Endothelial cell of umbilical vein (primary cell): ENCODE measurements around the gene GUCA1A. TPM values are rescaled to one million over a fixed set of nuclear protein-coding genes. Genes with fewer than 3 reads are reported as not detected.

Experiments used
- BruUV-seq: library from RNA; stranded (reverse); fragments of 400-500 nt; replicated peaks from 2 replicates; lab custom pipeline; 2021; lab: Mats Ljungman, UMichigan
- CTCF ChIA-PET: fragments of 300-600, 350-600 bp; sonication (Branson Sonifier 250); formaldehyde crosslinking; loops from one replicate; lab custom pipeline; 2021; ENCODE audit warnings: antibody characterized with exemption, inconsistent platforms; lab: Charles Lee
- POLR2A ChIA-PET: fragments of 300-600, 350-600 bp; sonication (Branson Sonifier 250); formaldehyde crosslinking; loops from one replicate; lab custom pipeline; 2021; ENCODE audit warnings: antibody characterized with exemption, inconsistent platforms; lab: Charles Lee
- DNase-seq: peaks from one replicate; pipeline ENCODE4 v3.0.0-alpha.2; 2011; ENCODE audit warnings: low read depth, low spot score
- FAIRE-seq: peaks from 2 replicates; lab custom pipeline; 2011; peaks lifted over from hg19 to GRCh38; lab: Jason Lieb, UNC
- H2AFZ ChIP-seq: 2 replicates; pipeline ENCODE4 v1.6.0; 2012; ENCODE audit warnings: low read depth, low read length, control low read depth, inconsistent platforms
- H3K27ac ChIP-seq: 2 replicates; pipeline ENCODE4 v1.5.1; 2011; ENCODE audit warnings: low read depth, mild to moderate bottlenecking, control low read depth, low read length, moderate library complexity; ENCODE audit not compliant: insufficient read depth
- H3K27me3 ChIP-seq, 2 experiments: 2 replicates each; pipeline versions ENCODE4 v1.6.0 to v1.6.1; 2011; ENCODE audit warnings: low read length in 2 of 2, mixed read lengths in 1 of 2; ENCODE audit not compliant: control insufficient read depth in 2 of 2, insufficient read depth in 2 of 2
- H3K36me3 ChIP-seq, 2 experiments: 2 replicates in 1 of 2; 3 replicates in 1 of 2; pipeline ENCODE4 v1.5.1; 2011; ENCODE audit warnings: low read length in 2 of 2, mild to moderate bottlenecking in 1 of 2, moderate library complexity in 1 of 2; ENCODE audit not compliant: control insufficient read depth in 2 of 2, insufficient read depth in 2 of 2; ENCODE audit errors: extremely low read depth in 1 of 2
- H3K4me1 ChIP-seq: 3 replicates; pipeline ENCODE4 v1.5.1; 2011; ENCODE audit warnings: mild to moderate bottlenecking, low read length; ENCODE audit not compliant: control insufficient read depth, insufficient read depth; ENCODE audit errors: extremely low read depth
- H3K4me2 ChIP-seq: 2 replicates; pipeline ENCODE4 v1.6.1; 2011; ENCODE audit warnings: low read length, control low read depth, mixed read lengths; ENCODE audit not compliant: insufficient read depth
- H3K4me3 ChIP-seq, 3 experiments: fragments of 200-600 bp in 1 of 3; sonication (generic), shearing (Covaris generic) in 1 of 3; replicated peaks in 1 of 3; 2 replicates each; pipeline ENCODE4 v1.5.1; 2011 to 2016; ENCODE audit warnings: control low read depth in 3 of 3, low read length in 3 of 3, mild to moderate bottlenecking in 2 of 3, inconsistent platforms in 1 of 3, low read depth in 1 of 3, moderate library complexity in 1 of 3; ENCODE audit not compliant: insufficient read depth in 1 of 3
- H3K79me2 ChIP-seq: 2 replicates; pipeline ENCODE4 v1.6.0; 2012; ENCODE audit warnings: low read length, inconsistent platforms; ENCODE audit not compliant: control insufficient read depth, insufficient read depth
- H3K9ac ChIP-seq: replicated peaks from 2 replicates; pipeline ENCODE3; 2011; ENCODE audit warnings: low read length, control low read depth; ENCODE audit not compliant: insufficient read depth; ENCODE audit errors: extremely low read depth
- H3K9me1 ChIP-seq: replicated peaks from 3 replicates; pipeline ENCODE4 v1.6.0; 2011; ENCODE audit warnings: mild to moderate bottlenecking, low read length; ENCODE audit not compliant: control insufficient read depth, insufficient read depth; ENCODE audit errors: extremely low read depth
- H3K9me3 ChIP-seq: replicated peaks from 2 replicates; pipeline ENCODE4 v1.5.1; 2012; ENCODE audit warnings: low read length, inconsistent platforms; ENCODE audit not compliant: control insufficient read depth, insufficient read depth
- H4K20me1 ChIP-seq: replicated peaks from 2 replicates; pipeline ENCODE3; 2011; ENCODE audit warnings: mild to moderate bottlenecking, low read length; ENCODE audit not compliant: control insufficient read depth, insufficient read depth; ENCODE audit errors: extremely low read depth
- EZH2 ChIP-seq: IDR thresholded peaks from 2 replicates; pipeline ENCODE4 v1.6.1; 2012; ENCODE audit warnings: borderline replicate concordance, low read depth, mild to moderate bottlenecking, moderate library complexity, low read length, inconsistent platforms; ENCODE audit not compliant: severe bottlenecking
- FOS ChIP-seq: IDR thresholded peaks from 2 replicates; pipeline ENCODE4 v1.6.1; 2011; ENCODE audit warnings: mild to moderate bottlenecking, low read length, moderate library complexity, borderline replicate concordance; ENCODE audit not compliant: insufficient read depth
- JUN ChIP-seq: IDR thresholded peaks from 2 replicates; pipeline ENCODE4 v1.6.1; 2011; ENCODE audit warnings: borderline replicate concordance, low read depth; ENCODE audit not compliant: insufficient read length, insufficient read depth
- MYC ChIP-seq: IDR thresholded peaks from one replicate; pipeline ENCODE4 v1.6.1; 2011; ENCODE audit warnings: mild to moderate bottlenecking, low read depth, low read length
- POLR2A ChIP-seq: IDR thresholded peaks from 2 replicates; pipeline ENCODE4 v1.6.1; 2012; ENCODE audit warnings: low read depth, mild to moderate bottlenecking, control low read depth, low read length
- POLR2AphosphoS5 ChIP-seq: IDR thresholded peaks from 2 replicates; pipeline ENCODE4 v1.6.1; 2012; ENCODE audit warnings: low read depth, mild to moderate bottlenecking, control low read depth, low read length, moderate library complexity; ENCODE audit not compliant: insufficient read depth
- dilution Hi-C: fragments of 300-500 bp; cut with MboI; formaldehyde crosslinking; loops from one replicate; pipeline ENCODE4 v1.15.0; 2019; ENCODE audit warnings: low sequenced_read_pairs; ENCODE audit not compliant: extremely low pct_ligation_motif_present
- intact Hi-C: fragments of 100-400 bp; cut with micrococcal nuclease; formaldehyde crosslinking; loops from one replicate; pipeline ENCODE4 v1.10.0; 2022
- polyA plus RNA-seq, 4 experiments: library from polyadenylated mRNA; depleted of rRNA in 3 of 4; stranded (reverse) in 3 of 4; unstranded in 1 of 4; fragments of >200 nt; gene quantifications; 2 replicates each; pipeline versions ENCODE4 v1.2.1 to v1.2.3, GENCODE V29; 2011 to 2012; ENCODE audit warnings: missing spikeins in 1 of 4
- total RNA-seq: library from RNA; stranded (reverse); gene quantifications from 2 replicates; pipeline ENCODE4 v1.2.3, GENCODE V29; 2021
- TF ChIP-seq, protein P1 (sequence below): IDR thresholded peaks from 2 replicates; pipeline ENCODE4 v1.6.1; 2011; ENCODE audit not compliant: insufficient read depth, insufficient read length

Gene GUCA1A
- total and polyA plus RNA-seq, 2 donors (not counting 3 experiments of a cell fraction or from before 2014, with no cell fraction given), result 0.04 to 0.22 TPM

DNA sequence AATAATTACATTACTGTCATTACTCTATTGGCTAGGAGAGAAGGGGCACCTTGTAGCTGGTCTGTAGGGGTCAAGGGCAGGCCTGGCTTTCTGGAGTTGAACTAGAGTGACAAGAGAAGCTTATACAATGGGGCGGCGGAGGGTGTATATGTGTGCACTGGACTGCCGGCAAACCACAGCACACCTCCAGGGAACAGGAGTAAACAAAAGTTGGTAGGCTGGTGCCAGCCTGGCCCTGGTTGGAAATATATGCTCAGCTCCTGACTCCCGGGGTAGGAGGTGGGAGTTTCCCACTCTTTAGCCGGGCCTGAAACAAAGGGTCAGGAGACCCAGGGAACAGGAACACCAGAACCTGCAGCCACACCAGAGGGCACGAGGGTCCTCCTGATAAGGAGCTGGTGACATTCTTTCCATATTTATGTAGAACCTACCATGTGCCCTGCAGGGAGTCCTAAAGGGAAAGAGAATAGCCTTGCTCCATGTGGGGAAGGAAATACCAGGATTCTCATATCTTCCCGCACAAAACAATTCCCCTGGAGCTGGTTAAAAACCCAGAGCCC, 35.9 kb upstream of the GUCA1A start:
- Histone ChIP-seq H3K4me2 (no peak overlapping the region), H3K27ac (peak overlapping the region; percentile 23), H2AFZ (peak overlapping the region; percentile 41), H3K27me3 (peaks cover 0 to 2% of the 10 kb centered on the region in 2 experiments), H3K79me2 (no peaks in the 10 kb centered on the region), H3K36me3 (no peaks in the 10 kb centered on the region), H3K4me3 (no peak overlapping the region), H3K9me1 (no peaks in the 10 kb centered on the region), H3K4me1 (peaks cover 17% of the 10 kb centered on the region), H3K9me3 (no peaks in the 10 kb centered on the region), H4K20me1 (no peaks in the 10 kb centered on the region), H3K9ac (no peak overlapping the region)
- intact Hi-C loops (no loop called here), dilution Hi-C loops (no loop called here)
- CTCF ChIA-PET, result interaction anchor here (0.7 to 2.1 kb wide), 13 partner anchors 9 to 410 kb away, joined by 3 to 10 read pairs (median 4); no protein-coding TSS in a partner anchor
- BruUV-seq, result no TSS peak
- FAIRE-seq (no peak), DNase-seq (peak; percentile 57)
- no peak for TF ChIP-seq JUN
- TF ChIP-seq POLR2AphosphoS5, result no peak
- POLR2A ChIA-PET, result no interaction called here

DNA sequence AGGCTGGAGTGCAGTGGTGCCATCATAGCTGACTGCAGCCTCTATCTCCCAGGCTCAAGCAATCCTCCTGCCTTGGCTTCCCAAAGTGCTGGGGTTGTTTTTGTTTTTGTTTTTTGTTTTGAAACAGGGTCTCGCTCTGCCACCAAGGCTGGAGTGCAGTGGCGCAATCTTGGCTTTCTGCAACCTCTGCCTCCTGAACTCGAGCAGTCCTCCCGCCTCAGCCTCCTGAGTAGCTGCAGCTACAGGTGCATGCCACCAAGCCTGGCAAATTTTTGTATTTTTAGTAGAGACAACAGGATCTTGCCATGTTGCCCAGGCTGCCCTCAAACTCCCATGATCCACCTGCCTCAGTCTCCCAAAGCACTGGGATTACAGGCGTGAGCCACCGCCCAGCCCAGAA, 35.0 kb upstream of the GUCA1A start:
- FAIRE-seq (no peak), DNase-seq (no peak)
- Histone ChIP-seq H3K4me3 (no peak overlapping the region), H3K27ac (no peak overlapping the region), H2AFZ (no peak overlapping the region), H3K4me1 (peaks cover 22% of the 10 kb centered on the region), H3K9ac (no peak overlapping the region), H3K4me2 (no peak overlapping the region), H3K36me3 (no peaks in the 10 kb centered on the region), H3K27me3 (peaks cover 2% of the 10 kb centered on the region in 2 experiments), H3K79me2 (no peaks in the 10 kb centered on the region), H3K9me3 (no peaks in the 10 kb centered on the region), H3K9me1 (no peaks in the 10 kb centered on the region), H4K20me1 (no peaks in the 10 kb centered on the region)
- intact Hi-C loops, result no loop called here
- CTCF ChIA-PET, result interaction anchor here (1.4 to 2.5 kb wide), 3 partner anchors 32 to 52 kb away, joined by 4 to 11 read pairs (median 8); no protein-coding TSS in a partner anchor
- BruUV-seq, result no TSS peak
- TF ChIP-seq MYC, result no peak
- TF ChIP-seq FOS, result no peak
- no peak for TF ChIP-seq EZH2
- TF ChIP-seq POLR2A, result no peak
- TF ChIP-seq, protein P1, sequence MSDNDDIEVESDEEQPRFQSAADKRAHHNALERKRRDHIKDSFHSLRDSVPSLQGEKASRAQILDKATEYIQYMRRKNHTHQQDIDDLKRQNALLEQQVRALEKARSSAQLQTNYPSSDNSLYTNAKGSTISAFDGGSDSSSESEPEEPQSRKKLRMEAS, result no peak
- no peak for TF ChIP-seq POLR2AphosphoS5
- POLR2A ChIA-PET, result no interaction called here
- dilution Hi-C loops, result no loop called here
